Peyer's patch (tissue), 4 donors: ENCODE results near the gene KNSTRN.

Source experiments
- POLR2A ChIP-seq, 2 donors: fragments of 450-650 bp; IDR thresholded peaks; one replicate each; pipeline ENCODE4 v1.5.1; 2017; ENCODE audit warnings: antibody characterized with exemption in 2 of 2, mild to moderate bottlenecking in 2 of 2, moderate library complexity in 2 of 2
- TF ChIP-seq, protein P1 (sequence below), 6 experiments: fragments of 450-650 bp in 4 of 6; fragments of 200-600 bp in 2 of 6; sonication (generic) in 1 of 6; IDR thresholded peaks; one replicate each; pipeline ENCODE4 v1.5.1; 2017 to 2019; ENCODE audit warnings: antibody characterized with exemption in 6 of 6, mild to moderate bottlenecking in 3 of 6, moderate library complexity in 1 of 6

DNA sequence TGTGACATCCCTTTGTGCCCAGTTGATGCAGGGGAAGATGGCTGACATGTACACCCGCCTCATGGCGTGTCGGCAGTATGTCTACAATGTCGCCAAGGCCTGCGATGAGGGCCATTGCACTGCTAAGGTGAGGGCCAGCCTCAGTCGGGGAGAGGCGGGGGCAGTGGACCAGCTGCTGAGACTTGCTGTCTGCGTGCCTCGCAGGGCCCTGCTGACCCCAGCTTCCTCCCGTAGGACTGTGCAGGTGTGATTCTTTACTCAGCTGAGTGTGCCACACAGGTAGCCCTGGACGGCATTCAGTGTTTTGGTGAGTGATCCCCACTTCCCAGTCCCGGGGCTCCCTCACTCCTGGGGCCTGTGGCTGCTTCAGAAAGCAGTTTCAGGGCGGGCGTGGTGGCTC lies 33.5 kb downstream of the KNSTRN start:
- TF ChIP-seq, protein P1, sequence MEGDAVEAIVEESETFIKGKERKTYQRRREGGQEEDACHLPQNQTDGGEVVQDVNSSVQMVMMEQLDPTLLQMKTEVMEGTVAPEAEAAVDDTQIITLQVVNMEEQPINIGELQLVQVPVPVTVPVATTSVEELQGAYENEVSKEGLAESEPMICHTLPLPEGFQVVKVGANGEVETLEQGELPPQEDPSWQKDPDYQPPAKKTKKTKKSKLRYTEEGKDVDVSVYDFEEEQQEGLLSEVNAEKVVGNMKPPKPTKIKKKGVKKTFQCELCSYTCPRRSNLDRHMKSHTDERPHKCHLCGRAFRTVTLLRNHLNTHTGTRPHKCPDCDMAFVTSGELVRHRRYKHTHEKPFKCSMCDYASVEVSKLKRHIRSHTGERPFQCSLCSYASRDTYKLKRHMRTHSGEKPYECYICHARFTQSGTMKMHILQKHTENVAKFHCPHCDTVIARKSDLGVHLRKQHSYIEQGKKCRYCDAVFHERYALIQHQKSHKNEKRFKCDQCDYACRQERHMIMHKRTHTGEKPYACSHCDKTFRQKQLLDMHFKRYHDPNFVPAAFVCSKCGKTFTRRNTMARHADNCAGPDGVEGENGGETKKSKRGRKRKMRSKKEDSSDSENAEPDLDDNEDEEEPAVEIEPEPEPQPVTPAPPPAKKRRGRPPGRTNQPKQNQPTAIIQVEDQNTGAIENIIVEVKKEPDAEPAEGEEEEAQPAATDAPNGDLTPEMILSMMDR (IDR thresholded peaks at IDR 0.05) = no peak
- no peak for TF ChIP-seq POLR2A (IDR thresholded peaks at IDR 0.05)
